Skin epidermis (tissue), 12 donors: ENCODE data around the gene LPCAT3.
"Not testable (repeated sequence)": the region's sequence is repeated elsewhere in the genome, so short reads cannot be mapped to it uniquely, and the experiment has no call there.

Experiments
- H3K27ac ChIP-seq, 21 experiments: fragments of 200-600 bp; sonication (generic) in 11 of 21; one replicate each; pipeline ENCODE4 v1.5.0; 2020; ENCODE audit warnings: mild to moderate bottlenecking in 3 of 21, inconsistent platforms in 2 of 21, moderate library complexity in 2 of 21
- H3K4me3 ChIP-seq, 7 experiments: fragments of 200-600 bp; sonication (generic) in 2 of 7; one replicate each; pipeline ENCODE4 v1.5.0; 2020; ENCODE audit warnings: inconsistent platforms in 2 of 7, mild to moderate bottlenecking in 2 of 7, moderate library complexity in 1 of 7

LPCAT3 gene

GRCh38 chr12:7042842-7043241, 24.6 kb upstream of the LPCAT3 start:
- Histone ChIP-seq H3K27ac (no peak overlapping the region), H3K4me3 (no peak overlapping the region)

GRCh38 chr12:7039403-7039802, 21.1 kb upstream of the LPCAT3 start:
- peak overlapping the region in 2 of 21 experiments; percentile 27 to 28 for H3K27ac ChIP-seq

GRCh38 chr12:7038591-7038990, 20.3 kb upstream of the LPCAT3 start:
- H3K4me3 ChIP-seq = no peak overlapping the region
- no peak overlapping the region for H3K27ac ChIP-seq

More at GRCh38 chr12:7039403-7039802, 21.1 kb upstream of the LPCAT3 start:
- no peak overlapping the region for H3K4me3 ChIP-seq

GRCh38 chr12:7037411-7037810, 19.1 kb upstream of the LPCAT3 start:
- H3K27ac ChIP-seq = not testable (repeated sequence)

GRCh38 chr12:7035463-7035862, 17.2 kb upstream of the LPCAT3 start:
- H3K27ac ChIP-seq = no peak overlapping the region

More at GRCh38 chr12:7037411-7037810, 19.1 kb upstream of the LPCAT3 start:
- peak overlapping the region in 1 of 7 experiments; percentile 7 for H3K4me3 ChIP-seq

GRCh38 chr12:7034464-7034863, 16.2 kb upstream of the LPCAT3 start:
- Histone ChIP-seq H3K4me3 (no peak overlapping the region), H3K27ac (no peak overlapping the region)

More at GRCh38 chr12:7035463-7035862, 17.2 kb upstream of the LPCAT3 start:
- no peak overlapping the region for H3K4me3 ChIP-seq

- Histone ChIP-seq H3K4me3 (no peak overlapping the region), H3K27ac (no peak overlapping the region)
These were observed 14.7 kb upstream of the LPCAT3 start for GRCh38 chr12:7032990-7033389.

- H3K27ac ChIP-seq = no peak overlapping the region
These were observed 13.0 kb upstream of the LPCAT3 start for GRCh38 chr12:7031306-7031705.

GRCh38 chr12:7026854-7027253, 8.6 kb upstream of the LPCAT3 start:
- H3K27ac ChIP-seq = no peak overlapping the region
- no peak overlapping the region for H3K4me3 ChIP-seq

More at GRCh38 chr12:7031306-7031705, 13.0 kb upstream of the LPCAT3 start:
- H3K4me3 ChIP-seq = no peak overlapping the region

- H3K27ac ChIP-seq = no peak overlapping the region
- H3K4me3 ChIP-seq = no peak overlapping the region
These were observed 4.8 kb upstream of the LPCAT3 start for GRCh38 chr12:7023114-7023513.

GRCh38 chr12:7021956-7022355, 3.7 kb upstream of the LPCAT3 start:
- H3K4me3 ChIP-seq = no peak overlapping the region
- no peak overlapping the region for H3K27ac ChIP-seq

GRCh38 chr12:7019043-7019569, 830 bp upstream of the LPCAT3 start:
- peak overlapping the region in 17 of 21 experiments; percentile 60 to 94 (median 86) for H3K27ac ChIP-seq

GRCh38 chr12:7017870-7018349, 366 bp downstream of the LPCAT3 start:
- peak overlapping the region; percentile 50 to 93 (median 78) for H3K4me3 ChIP-seq
- H3K27ac ChIP-seq = peak overlapping the region; percentile 60 to 94 (median 85)

More at GRCh38 chr12:7019043-7019569, 830 bp upstream of the LPCAT3 start:
- peak overlapping the region; percentile 50 to 93 (median 78) for H3K4me3 ChIP-seq

GRCh38 chr12:7016958-7017571, 1.2 kb downstream of the LPCAT3 start:
- peak overlapping the region in 4 of 7 experiments; percentile 65 to 93 (median 84) for H3K4me3 ChIP-seq
- H3K27ac ChIP-seq = peak overlapping the region in 9 of 21 experiments; percentile 78 to 94 (median 87)

GRCh38 chr12:7015555-7016370, 2.5 kb downstream of the LPCAT3 start:
- Histone ChIP-seq H3K27ac (no peak overlapping the region), H3K4me3 (no peak overlapping the region)

- H3K4me3 ChIP-seq = no peak overlapping the region
- no peak overlapping the region for H3K27ac ChIP-seq
These were observed 5.2 kb downstream of the LPCAT3 start for GRCh38 chr12:7013101-7013500.

- Histone ChIP-seq H3K27ac (no peak overlapping the region), H3K4me3 (no peak overlapping the region)
These were observed 6.2 kb downstream of the LPCAT3 start for GRCh38 chr12:7012024-7012607.

- H3K27ac ChIP-seq, H3K4me3 ChIP-seq: not testable (repeated sequence)
These were observed 6.9 kb downstream of the LPCAT3 start for GRCh38 chr12:7011398-7011797.

- H3K27ac ChIP-seq = no peak overlapping the region
These were observed 8.8 kb downstream of the LPCAT3 start for GRCh38 chr12:7009512-7009911.

GRCh38 chr12:7008864-7009263, 9.4 kb downstream of the LPCAT3 start:
- no peak overlapping the region for H3K4me3 ChIP-seq
- H3K27ac ChIP-seq = no peak overlapping the region

More at GRCh38 chr12:7009512-7009911, 8.8 kb downstream of the LPCAT3 start:
- no peak overlapping the region for H3K4me3 ChIP-seq
